ENCODE results near the gene CCDC18.
"Not testable (repeated sequence)": the region's sequence is repeated elsewhere in the genome, so short reads cannot be mapped to it uniquely, and the experiment has no call there.

CCDC18 gene

DNA sequence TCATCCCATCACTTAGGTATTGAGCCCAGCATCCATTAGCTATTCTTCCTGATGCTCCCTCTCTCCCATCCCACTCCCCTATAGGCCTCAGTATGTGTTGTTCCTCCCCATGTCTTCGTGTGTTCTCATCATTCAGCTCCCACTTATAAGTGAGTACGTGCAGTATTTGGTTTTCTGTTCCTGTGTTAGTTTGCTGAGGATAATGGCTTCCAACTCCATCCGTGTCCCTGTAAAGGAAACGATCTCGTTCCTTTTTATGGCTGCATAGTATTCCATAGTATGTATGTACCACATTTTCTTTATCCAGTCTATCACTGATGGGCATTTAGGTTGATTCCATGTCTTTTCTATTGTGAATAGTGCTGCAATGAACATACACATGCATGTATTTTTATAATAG is 40.2 kb downstream of the CCDC18 start:
- H3K4me1 ChIP-seq (ENCODE audit: control insufficient read depth, insufficient read depth, low read length); H3K27ac ChIP-seq (ENCODE audit: extremely low read depth, low read depth, low read length); CTCF ChIA-PET; POLR2A ChIA-PET; H3K9me3 ChIP-seq (ENCODE audit: control insufficient read depth, insufficient read depth, low read depth, low read length); H3K4me3 ChIP-seq (ENCODE audit: low read depth, low read length): not testable (repeated sequence)
- peaks cover 38 to 66% of the 10 kb centered on the region in 2 experiments for H3K36me3 ChIP-seq (ENCODE audit: control insufficient read depth in 2 of 2, insufficient read depth in 1 of 2, low read length in 2 of 2)
- peak; percentile 97 for TF ChIP-seq ZNF146 (tag by site-specific recombination; IDR thresholded peaks at IDR 0.05)
- TF ChIP-seq, protein P1, sequence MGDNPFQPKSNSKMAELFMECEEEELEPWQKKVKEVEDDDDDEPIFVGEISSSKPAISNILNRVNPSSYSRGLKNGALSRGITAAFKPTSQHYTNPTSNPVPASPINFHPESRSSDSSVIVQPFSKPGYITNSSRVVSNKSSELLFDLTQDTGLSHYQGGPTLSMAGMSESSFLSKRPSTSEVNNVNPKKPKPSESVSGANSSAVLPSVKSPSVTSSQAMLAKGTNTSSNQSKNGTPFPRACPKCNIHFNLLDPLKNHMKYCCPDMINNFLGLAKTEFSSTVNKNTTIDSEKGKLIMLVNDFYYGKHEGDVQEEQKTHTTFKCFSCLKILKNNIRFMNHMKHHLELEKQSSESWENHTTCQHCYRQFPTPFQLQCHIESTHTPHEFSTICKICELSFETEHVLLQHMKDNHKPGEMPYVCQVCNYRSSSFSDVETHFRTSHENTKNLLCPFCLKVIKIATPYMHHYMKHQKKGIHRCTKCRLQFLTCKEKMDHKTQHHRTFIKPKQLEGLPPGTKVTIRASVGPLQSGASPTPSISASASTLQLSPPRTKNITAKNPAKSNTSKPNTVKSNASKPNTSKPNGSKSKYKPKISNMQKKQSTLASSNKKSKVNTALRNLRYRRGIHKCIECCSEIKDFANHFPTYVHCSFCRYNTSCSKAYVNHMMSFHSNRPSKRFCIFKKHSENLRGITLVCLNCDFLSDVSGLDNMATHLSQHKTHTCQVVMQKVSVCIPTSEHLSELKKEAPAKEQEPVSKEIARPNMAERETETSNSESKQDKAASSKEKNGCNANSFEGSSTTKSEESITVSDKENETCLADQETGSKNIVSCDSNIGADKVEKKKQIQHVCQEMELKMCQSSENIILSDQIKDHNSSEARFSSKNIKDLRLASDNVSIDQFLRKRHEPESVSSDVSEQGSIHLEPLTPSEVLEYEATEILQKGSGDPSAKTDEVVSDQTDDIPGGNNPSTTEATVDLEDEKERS (tag by site-specific recombination; IDR thresholded peaks at IDR 0.05), result 0 out of 2 replicates have a peak, but pooled peaks have one; percentile 27

DNA sequence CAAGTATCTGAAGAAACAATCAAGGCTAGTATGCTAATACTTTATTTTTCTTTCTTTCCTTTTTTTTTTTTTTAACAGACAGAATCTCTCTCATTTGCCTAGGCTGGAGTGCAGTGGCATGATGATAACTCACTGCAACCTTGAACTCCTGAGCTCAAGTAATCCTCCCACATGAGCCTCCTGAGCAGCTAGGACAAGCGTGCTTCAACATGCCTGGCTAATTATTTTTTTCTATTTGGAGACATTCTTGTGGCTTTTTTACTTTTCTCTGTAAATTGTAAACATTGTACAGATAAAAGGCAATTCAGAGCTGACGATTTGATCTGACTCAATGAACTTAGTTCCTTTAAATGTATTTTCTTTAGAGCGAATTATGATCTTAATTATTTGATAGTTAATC is 41.4 kb downstream of the CCDC18 start:
- CTCF ChIA-PET, result interaction anchor here (0.7 kb wide), 1 partner anchor 203 kb away, joined by 3 read pairs; no protein-coding TSS in a partner anchor
- Histone ChIP-seq H3K36me3 (ENCODE audit: control insufficient read depth in 2 of 2, insufficient read depth in 1 of 2, low read length in 2 of 2) (peaks cover 43 to 71% of the 10 kb centered on the region in 2 experiments), H3K4me1 (ENCODE audit: control insufficient read depth, insufficient read depth, low read length) (no peaks in the 10 kb centered on the region), H3K9me3 (ENCODE audit: control insufficient read depth, insufficient read depth, low read depth, low read length) (no peaks in the 10 kb centered on the region), H3K4me3 (ENCODE audit: low read depth, low read length) (no peak overlapping the region), H3K27ac (ENCODE audit: extremely low read depth, low read depth, low read length) (no peak overlapping the region)
- POLR2A ChIA-PET, result interaction anchor here (0.5 kb wide), 1 partner anchor 142 kb away, joined by 3 read pairs; no protein-coding TSS in a partner anchor
- TF ChIP-seq SETDB1 (IDR thresholded peaks at IDR 0.05; ENCODE audit: insufficient read length, low read length), result no peak
- no peak for TF ChIP-seq ZNF169 (tag by site-specific recombination; IDR thresholded peaks at IDR 0.05)
- TF ChIP-seq, protein P2, sequence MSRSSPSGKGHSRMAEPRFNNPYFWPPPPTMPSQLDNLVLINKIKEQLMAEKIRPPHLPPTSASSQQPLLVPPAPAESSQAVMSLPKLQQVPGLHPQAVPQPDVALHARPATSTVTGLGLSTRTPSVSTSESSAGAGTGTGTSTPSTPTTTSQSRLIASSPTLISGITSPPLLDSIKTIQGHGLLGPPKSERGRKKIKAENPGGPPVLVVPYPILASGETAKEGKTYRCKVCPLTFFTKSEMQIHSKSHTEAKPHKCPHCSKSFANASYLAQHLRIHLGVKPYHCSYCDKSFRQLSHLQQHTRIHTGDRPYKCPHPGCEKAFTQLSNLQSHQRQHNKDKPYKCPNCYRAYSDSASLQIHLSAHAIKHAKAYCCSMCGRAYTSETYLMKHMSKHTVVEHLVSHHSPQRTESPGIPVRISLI (tag by site-specific recombination; IDR thresholded peaks at IDR 0.05), result peak; percentile 90
- no peak for TF ChIP-seq KLF8 (tag by site-specific recombination; IDR thresholded peaks at IDR 0.05)
- TF ChIP-seq ZNF366 (tag by site-specific recombination; conservative IDR thresholded peaks at IDR 0.05), result peak; percentile 80
- 0 out of 2 replicates have a peak, but pooled peaks have one; percentile 9 for TF ChIP-seq PRDM1 (tag by site-specific recombination; IDR thresholded peaks at IDR 0.05)
- no peak for TF ChIP-seq ZNF292 (tag by site-specific recombination; IDR thresholded peaks at IDR 0.05; ENCODE audit: borderline replicate concordance, low read depth)
- TF ChIP-seq ZNF548 (tag by site-specific recombination; IDR thresholded peaks at IDR 0.05), result no peak
- no peak for TF ChIP-seq ZNF16 (tag by site-specific recombination; IDR thresholded peaks at IDR 0.05; ENCODE audit: low read depth)
- no peak for TF ChIP-seq ZNF610 (tag by site-specific recombination; IDR thresholded peaks at IDR 0.05; ENCODE audit: borderline replicate concordance)
- no peak for TF ChIP-seq ZNF473 (tag by site-specific recombination; IDR thresholded peaks at IDR 0.05)
- no peak for TF ChIP-seq ZFP69B (tag by site-specific recombination; IDR thresholded peaks at IDR 0.05)
- TF ChIP-seq GFI1B (tag by site-specific recombination; IDR thresholded peaks at IDR 0.05), result no peak
- TF ChIP-seq, protein P3, sequence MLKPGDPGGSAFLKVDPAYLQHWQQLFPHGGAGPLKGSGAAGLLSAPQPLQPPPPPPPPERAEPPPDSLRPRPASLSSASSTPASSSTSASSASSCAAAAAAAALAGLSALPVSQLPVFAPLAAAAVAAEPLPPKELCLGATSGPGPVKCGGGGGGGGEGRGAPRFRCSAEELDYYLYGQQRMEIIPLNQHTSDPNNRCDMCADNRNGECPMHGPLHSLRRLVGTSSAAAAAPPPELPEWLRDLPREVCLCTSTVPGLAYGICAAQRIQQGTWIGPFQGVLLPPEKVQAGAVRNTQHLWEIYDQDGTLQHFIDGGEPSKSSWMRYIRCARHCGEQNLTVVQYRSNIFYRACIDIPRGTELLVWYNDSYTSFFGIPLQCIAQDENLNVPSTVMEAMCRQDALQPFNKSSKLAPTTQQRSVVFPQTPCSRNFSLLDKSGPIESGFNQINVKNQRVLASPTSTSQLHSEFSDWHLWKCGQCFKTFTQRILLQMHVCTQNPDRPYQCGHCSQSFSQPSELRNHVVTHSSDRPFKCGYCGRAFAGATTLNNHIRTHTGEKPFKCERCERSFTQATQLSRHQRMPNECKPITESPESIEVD (tag by site-specific recombination; IDR thresholded peaks at IDR 0.05), result peak; percentile 66
- TF ChIP-seq TRIM28 (IDR thresholded peaks at IDR 0.05; ENCODE audit: borderline replicate concordance, low read length), result 0 out of 2 replicates have a peak, but pooled peaks have one; percentile 42
- no peak for TF ChIP-seq GLI2 (tag by site-specific recombination; IDR thresholded peaks at IDR 0.05; ENCODE audit: borderline replicate concordance, low read depth)
- TF ChIP-seq IKZF3 (tag by site-specific recombination; IDR thresholded peaks at IDR 0.05), result no peak
- TF ChIP-seq ZNF529 (tag by site-specific recombination; IDR thresholded peaks at IDR 0.05; ENCODE audit: insufficient replicate concordance), result no peak
- TF ChIP-seq ZBTB17 (tag by site-specific recombination; IDR thresholded peaks at IDR 0.05), result peak; percentile 60
- TF ChIP-seq, protein P4, sequence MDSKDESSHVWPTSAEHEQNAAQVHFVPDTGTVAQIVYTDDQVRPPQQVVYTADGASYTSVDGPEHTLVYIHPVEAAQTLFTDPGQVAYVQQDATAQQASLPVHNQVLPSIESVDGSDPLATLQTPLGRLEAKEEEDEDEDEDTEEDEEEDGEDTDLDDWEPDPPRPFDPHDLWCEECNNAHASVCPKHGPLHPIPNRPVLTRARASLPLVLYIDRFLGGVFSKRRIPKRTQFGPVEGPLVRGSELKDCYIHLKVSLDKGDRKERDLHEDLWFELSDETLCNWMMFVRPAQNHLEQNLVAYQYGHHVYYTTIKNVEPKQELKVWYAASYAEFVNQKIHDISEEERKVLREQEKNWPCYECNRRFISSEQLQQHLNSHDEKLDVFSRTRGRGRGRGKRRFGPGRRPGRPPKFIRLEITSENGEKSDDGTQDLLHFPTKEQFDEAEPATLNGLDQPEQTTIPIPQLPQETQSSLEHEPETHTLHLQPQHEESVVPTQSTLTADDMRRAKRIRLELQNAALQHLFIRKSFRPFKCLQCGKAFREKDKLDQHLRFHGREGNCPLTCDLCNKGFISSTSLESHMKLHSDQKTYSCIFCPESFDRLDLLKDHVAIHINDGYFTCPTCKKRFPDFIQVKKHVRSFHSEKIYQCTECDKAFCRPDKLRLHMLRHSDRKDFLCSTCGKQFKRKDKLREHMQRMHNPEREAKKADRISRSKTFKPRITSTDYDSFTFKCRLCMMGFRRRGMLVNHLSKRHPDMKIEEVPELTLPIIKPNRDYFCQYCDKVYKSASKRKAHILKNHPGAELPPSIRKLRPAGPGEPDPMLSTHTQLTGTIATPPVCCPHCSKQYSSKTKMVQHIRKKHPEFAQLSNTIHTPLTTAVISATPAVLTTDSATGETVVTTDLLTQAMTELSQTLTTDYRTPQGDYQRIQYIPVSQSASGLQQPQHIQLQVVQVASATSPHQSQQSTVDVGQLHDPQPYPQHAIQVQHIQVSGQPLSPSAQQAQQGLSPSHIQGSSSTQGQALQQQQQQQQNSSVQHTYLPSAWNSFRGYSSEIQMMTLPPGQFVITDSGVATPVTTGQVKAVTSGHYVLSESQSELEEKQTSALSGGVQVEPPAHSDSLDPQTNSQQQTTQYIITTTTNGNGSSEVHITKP (tag by site-specific recombination; IDR thresholded peaks at IDR 0.05), result no peak
- 0 out of 2 replicates have a peak, but pooled peaks have one; percentile 10 for TF ChIP-seq ZFHX2 (tag by site-specific recombination; conservative IDR thresholded peaks at IDR 0.05)
- TF ChIP-seq, protein P5, sequence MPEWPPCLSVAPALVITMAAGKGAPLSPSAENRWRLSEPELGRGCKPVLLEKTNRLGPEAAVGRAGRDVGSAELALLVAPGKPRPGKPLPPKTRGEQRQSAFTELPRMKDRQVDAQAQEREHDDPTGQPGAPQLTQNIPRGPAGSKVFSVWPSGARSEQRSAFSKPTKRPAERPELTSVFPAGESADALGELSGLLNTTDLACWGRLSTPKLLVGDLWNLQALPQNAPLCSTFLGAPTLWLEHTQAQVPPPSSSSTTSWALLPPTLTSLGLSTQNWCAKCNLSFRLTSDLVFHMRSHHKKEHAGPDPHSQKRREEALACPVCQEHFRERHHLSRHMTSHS (tag by site-specific recombination; IDR thresholded peaks at IDR 0.05), result no peak
- peak; percentile 62 for TF ChIP-seq OSR2 (tag by site-specific recombination; IDR thresholded peaks at IDR 0.05)
